ENCODE results near the gene TOR1AIP2. TPM values are rescaled to one million over a fixed set of nuclear protein-coding genes. Genes with fewer than 3 reads are reported as not detected.
"Not testable (repeated sequence)": the region's sequence is repeated elsewhere in the genome, so short reads cannot be mapped to it uniquely, and the experiment has no call there.

Gene TOR1AIP2
- total RNA-seq, 2 donors from 2014 or later = 66.8 to 76.9 TPM

- Histone ChIP-seq H3K4me3 (no peak overlapping the region), H3K27ac (no peak overlapping the region), H3K4me1 (no peaks in the 10 kb centered on the region), H3K27me3 (no peaks in the 10 kb centered on the region), H3K9me3 (no peaks in the 10 kb centered on the region), H3K9ac (ENCODE audit: low read depth in 2 of 2, low read length in 2 of 2) (no peak overlapping the region), H3K36me3 (no peaks in the 10 kb centered on the region)
- intact Hi-C loops (cut with DNase I) = no loop called here
- TF ChIP-seq CTCF (IDR thresholded peaks at IDR 0.05) = no peak
- DNase-seq = no peak
Measured at GRCh38 chr1:179853102-179853501, 24.5 kb downstream of the TOR1AIP2 start.

- no peaks in the 10 kb centered on the region for H3K4me1 ChIP-seq
- no peak overlapping the region for H3K9ac ChIP-seq (ENCODE audit: low read depth in 2 of 2, low read length in 2 of 2)
- no peaks in the 10 kb centered on the region for H3K9me3 ChIP-seq
- H3K27me3 ChIP-seq = no peaks in the 10 kb centered on the region
- TF ChIP-seq CTCF (IDR thresholded peaks at IDR 0.05) = no peak
- no peaks in the 10 kb centered on the region for H3K36me3 ChIP-seq
- no peak overlapping the region for H3K4me3 ChIP-seq
- no peak for DNase-seq
- H3K27ac ChIP-seq = no peak overlapping the region
- intact Hi-C loops (cut with DNase I) = no loop called here
Measured at GRCh38 chr1:179848233-179848632, 29.4 kb downstream of the TOR1AIP2 start.

GRCh38 chr1:179840107-179840506, 37.5 kb downstream of the TOR1AIP2 start:
- Histone ChIP-seq H3K4me1 (no peaks in the 10 kb centered on the region), H3K27ac (no peak overlapping the region), H3K4me3 (no peak overlapping the region), H3K36me3 (no peaks in the 10 kb centered on the region), H3K27me3 (no peaks in the 10 kb centered on the region), H3K9me3 (no peaks in the 10 kb centered on the region), H3K9ac (ENCODE audit: low read depth in 2 of 2, low read length in 2 of 2) (no peak overlapping the region)
- no peak for DNase-seq
- no peak for TF ChIP-seq CTCF (IDR thresholded peaks at IDR 0.05)
- intact Hi-C loops (cut with DNase I) = no loop called here

GRCh38 chr1:179836686-179837445, 40.7 kb downstream of the TOR1AIP2 start:
- H3K36me3 ChIP-seq; H3K4me1 ChIP-seq; H3K27ac ChIP-seq; H3K4me3 ChIP-seq; H3K9ac ChIP-seq (ENCODE audit: low read depth in 2 of 2, low read length in 2 of 2); DNase-seq; H3K9me3 ChIP-seq; intact Hi-C loops (cut with DNase I); H3K27me3 ChIP-seq: not testable (repeated sequence)

GRCh38 chr1:179831852-179832699, 45.5 kb downstream of the TOR1AIP2 start:
- H3K36me3 ChIP-seq = no peaks in the 10 kb centered on the region

More at GRCh38 chr1:179831852-179832699, 45.5 kb downstream of the TOR1AIP2 start:
- no peak for TF ChIP-seq CTCF (IDR thresholded peaks at IDR 0.05)
- Histone ChIP-seq H3K4me1 (no peaks in the 10 kb centered on the region), H3K27me3 (no peaks in the 10 kb centered on the region), H3K27ac (no peak overlapping the region), H3K4me3 (no peak overlapping the region), H3K9ac (ENCODE audit: low read depth in 2 of 2, low read length in 2 of 2) (no peak overlapping the region), H3K9me3 (no peaks in the 10 kb centered on the region)
- intact Hi-C loops (cut with DNase I) = no loop called here
- no peak for DNase-seq

All from colonic mucosa (tissue), 4 donors.